HEK293 (cell line): Measurements from ENCODE around the gene GNB1.

Experiments
- CTCF ChIP-seq: fragments of 450-650 bp; formaldehyde crosslinking; IDR thresholded peaks from 2 replicates; pipeline ENCODE4 v1.5.1; 2016; ENCODE audit warnings: missing biosample characterization, missing genetic modification characterization
- GLIS2 ChIP-seq: fragments of 450-650 bp; formaldehyde crosslinking; IDR thresholded peaks from 2 replicates; pipeline ENCODE4 v1.5.1; 2016; ENCODE audit warnings: missing biosample characterization, missing genetic modification characterization
- REST ChIP-seq: fragments of 450-650 bp; formaldehyde crosslinking; IDR thresholded peaks from 2 replicates; pipeline ENCODE4 v1.5.1; 2016; ENCODE audit warnings: missing biosample characterization, missing genetic modification characterization
- ZBTB49 ChIP-seq: fragments of 450-650 bp; formaldehyde crosslinking; IDR thresholded peaks from 2 replicates; pipeline ENCODE4 v1.5.1; 2016; ENCODE audit warnings: missing biosample characterization, missing genetic modification characterization, low read depth
- ZNF132 ChIP-seq: fragments of 450-650 bp; formaldehyde crosslinking; IDR thresholded peaks from 2 replicates; pipeline ENCODE4 v1.5.1; 2017; ENCODE audit warnings: missing biosample characterization, missing genetic modification characterization, borderline replicate concordance
- ZNF202 ChIP-seq: fragments of 450-650 bp; formaldehyde crosslinking; IDR thresholded peaks from 2 replicates; pipeline ENCODE4 v1.5.1; 2016; ENCODE audit warnings: missing biosample characterization, missing genetic modification characterization, borderline replicate concordance
- ZNF548 ChIP-seq: fragments of 450-650 bp; formaldehyde crosslinking; IDR thresholded peaks from 2 replicates; pipeline ENCODE4 v1.5.1; 2016; ENCODE audit warnings: missing biosample characterization, missing genetic modification characterization
- ZNF549 ChIP-seq: fragments of 450-650 bp; IDR thresholded peaks from 2 replicates; pipeline ENCODE4 v1.5.1; 2018; ENCODE audit warnings: missing biosample characterization, missing genetic modification characterization, mild to moderate bottlenecking, inconsistent platforms, moderate library complexity
- ZNF707 ChIP-seq: fragments of 450-650 bp; formaldehyde crosslinking; IDR thresholded peaks from 2 replicates; pipeline ENCODE4 v1.5.1; 2016; ENCODE audit warnings: missing biosample characterization, missing genetic modification characterization
- ZSCAN23 ChIP-seq: fragments of 450-650 bp; formaldehyde crosslinking; IDR thresholded peaks from 2 replicates; pipeline ENCODE4 v1.5.1; 2016; ENCODE audit warnings: missing biosample characterization, missing genetic modification characterization

- TF ChIP-seq ZNF202 (tag by site-specific recombination) (no peak), CTCF (tag by site-specific recombination) (no peak), ZNF549 (tag by site-specific recombination) (no peak), ZNF707 (tag by site-specific recombination) (no peak), ZBTB49 (tag by site-specific recombination) (no peak), GLIS2 (tag by site-specific recombination) (no peak), REST (no peak), ZNF548 (tag by site-specific recombination) (no peak), ZSCAN23 (tag by site-specific recombination) (no peak), ZNF132 (no peak)
Measured at GRCh38 chr1:1799716-1800115, 91.2 kb downstream of the GNB1 start.
